ENCODE results near the gene ADAM19. TPM values are rescaled to one million over a fixed set of nuclear protein-coding genes. Genes with fewer than 3 reads are reported as not detected.
A peak's percentile ranks its signal among the peaks of the same experiment; 100 is the strongest.

Gene ADAM19
- total RNA-seq, 6 experiments from 2014 or later, result 1.8 to 9.4 (median 4.5) TPM

GRCh38 chr5:157568222-157568621 lies 7.4 kb downstream of the ADAM19 start:
- TF ChIP-seq, protein P1, sequence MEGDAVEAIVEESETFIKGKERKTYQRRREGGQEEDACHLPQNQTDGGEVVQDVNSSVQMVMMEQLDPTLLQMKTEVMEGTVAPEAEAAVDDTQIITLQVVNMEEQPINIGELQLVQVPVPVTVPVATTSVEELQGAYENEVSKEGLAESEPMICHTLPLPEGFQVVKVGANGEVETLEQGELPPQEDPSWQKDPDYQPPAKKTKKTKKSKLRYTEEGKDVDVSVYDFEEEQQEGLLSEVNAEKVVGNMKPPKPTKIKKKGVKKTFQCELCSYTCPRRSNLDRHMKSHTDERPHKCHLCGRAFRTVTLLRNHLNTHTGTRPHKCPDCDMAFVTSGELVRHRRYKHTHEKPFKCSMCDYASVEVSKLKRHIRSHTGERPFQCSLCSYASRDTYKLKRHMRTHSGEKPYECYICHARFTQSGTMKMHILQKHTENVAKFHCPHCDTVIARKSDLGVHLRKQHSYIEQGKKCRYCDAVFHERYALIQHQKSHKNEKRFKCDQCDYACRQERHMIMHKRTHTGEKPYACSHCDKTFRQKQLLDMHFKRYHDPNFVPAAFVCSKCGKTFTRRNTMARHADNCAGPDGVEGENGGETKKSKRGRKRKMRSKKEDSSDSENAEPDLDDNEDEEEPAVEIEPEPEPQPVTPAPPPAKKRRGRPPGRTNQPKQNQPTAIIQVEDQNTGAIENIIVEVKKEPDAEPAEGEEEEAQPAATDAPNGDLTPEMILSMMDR (IDR thresholded peaks at IDR 0.05), result no peak
- no peak for TF ChIP-seq POLR2A (IDR thresholded peaks at IDR 0.05)
- Histone ChIP-seq H3K27ac (no peak overlapping the region), H3K4me3 (no peak overlapping the region), H3K4me1 (peaks cover 0 to 13% (median 5%) of the 10 kb centered on the region in 4 donors), H3K36me3 (no peaks in the 10 kb centered on the region), H3K9me3 (no peaks in the 10 kb centered on the region), H3K27me3 (no peaks in the 10 kb centered on the region)
- ATAC-seq, result no peak
- WGBS (ENCODE audit: insufficient coverage, low coverage, low lambda C conversion rate, missing lambda C conversion rate), result 87% methylated on average over 4 of the region's 4 CpGs
- intact Hi-C loops (cut with DNase I), result no loop called here
- no peak for DNase-seq

DNA sequence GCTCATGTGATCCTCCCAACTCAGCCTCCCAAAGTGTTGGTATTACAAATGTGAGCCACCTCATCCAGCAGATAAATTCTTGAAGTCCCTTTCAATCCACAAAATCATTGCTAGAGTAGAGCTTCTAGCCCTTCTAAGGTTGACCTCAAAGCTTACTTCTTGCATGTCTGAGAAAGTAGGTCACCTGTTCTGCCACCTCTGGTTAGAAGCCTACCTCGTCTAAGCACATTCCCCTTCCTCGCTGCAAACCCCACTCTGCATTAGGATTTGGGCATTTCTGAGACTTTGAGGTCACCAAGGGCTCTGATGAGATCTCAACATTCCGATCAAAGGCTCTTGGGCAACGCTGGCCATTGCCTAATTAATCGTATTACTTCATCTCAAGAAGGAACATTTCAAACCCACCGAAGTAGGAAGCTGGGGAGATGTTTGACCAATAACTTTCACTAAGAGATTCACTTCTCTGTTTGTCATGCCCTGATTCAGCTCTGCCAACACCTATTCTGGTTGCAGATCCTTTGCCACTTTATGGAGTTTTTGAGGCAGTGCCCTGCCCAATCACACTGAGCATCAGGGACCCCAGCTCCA lies 8.6 kb downstream of the ADAM19 start:
- no peak for TF ChIP-seq POLR2A (IDR thresholded peaks at IDR 0.05)
- TF ChIP-seq, protein P1 (IDR thresholded peaks at IDR 0.05), result no peak
- Histone ChIP-seq H3K27ac (no peak overlapping the region), H3K27me3 (no peaks in the 10 kb centered on the region), H3K9me3 (no peaks in the 10 kb centered on the region), H3K4me1 (peaks cover 0 to 25% (median 10%) of the 10 kb centered on the region in 4 donors), H3K36me3 (no peaks in the 10 kb centered on the region), H3K4me3 (no peak overlapping the region)
- WGBS (ENCODE audit: insufficient coverage, low coverage, low lambda C conversion rate, missing lambda C conversion rate), result 61% methylated on average over 4 of the region's 6 CpGs
- ATAC-seq (no peak), DNase-seq (no peak)
- intact Hi-C loops (cut with DNase I), result no loop called here

GRCh38 chr5:157563929-157564716 lies 11.5 kb downstream of the ADAM19 start:
- intact Hi-C loops (cut with DNase I), result no loop called here
- Histone ChIP-seq H3K36me3 (no peaks in the 10 kb centered on the region), H3K27ac (peak overlapping the region; percentile 45 to 89 (median 78)), H3K9me3 (no peaks in the 10 kb centered on the region), H3K4me3 (peak overlapping the region; percentile 46 to 51 (median 51)), H3K27me3 (no peaks in the 10 kb centered on the region), H3K4me1 (peaks cover 0 to 33% (median 15%) of the 10 kb centered on the region in 4 donors)
- DNase-seq (peak in 2 of 3 donors; percentile 60 to 73), ATAC-seq (peak; percentile 75 to 82 (median 78))
- TF ChIP-seq, protein P1 (IDR thresholded peaks at IDR 0.05), result peak; percentile 31 to 46 (median 44)
- peak; percentile 66 for TF ChIP-seq POLR2A (IDR thresholded peaks at IDR 0.05)
- WGBS (ENCODE audit: insufficient coverage, low coverage, low lambda C conversion rate, missing lambda C conversion rate), result 25% methylated on average over 11 of the region's 13 CpGs

DNA sequence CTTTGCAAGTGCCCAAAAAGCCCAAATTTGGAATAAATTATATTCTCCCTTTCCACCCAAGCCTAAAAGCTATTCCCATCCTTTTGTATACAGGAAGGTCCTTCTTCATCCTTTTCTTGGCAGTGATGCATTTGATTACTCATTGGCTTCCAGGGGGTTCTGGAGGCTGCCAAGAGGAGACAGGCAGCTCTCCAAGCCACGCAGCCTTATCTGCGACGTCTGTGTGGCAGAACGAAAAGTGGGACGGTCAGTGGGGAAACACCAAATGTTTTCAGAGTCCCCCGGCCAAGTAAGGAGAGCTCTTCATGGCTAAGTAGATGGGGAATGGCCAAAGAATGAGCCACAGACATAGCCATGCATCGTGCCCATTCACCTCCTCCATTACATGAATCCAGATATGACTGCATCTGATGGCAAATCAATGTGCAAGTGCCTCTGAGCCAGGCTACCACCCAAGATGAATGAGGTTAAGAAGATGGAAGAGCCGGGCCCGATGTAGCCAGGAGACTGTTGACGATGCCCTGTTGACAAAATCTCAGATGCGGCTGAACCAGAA lies 12.1 kb downstream of the ADAM19 start:
- Histone ChIP-seq H3K9me3 (no peaks in the 10 kb centered on the region), H3K4me3 (peak overlapping the region; percentile 46 to 51 (median 51)), H3K36me3 (no peaks in the 10 kb centered on the region), H3K4me1 (peaks cover 0 to 40% (median 19%) of the 10 kb centered on the region in 4 donors), H3K27me3 (no peaks in the 10 kb centered on the region), H3K27ac (peak overlapping the region; percentile 45 to 89 (median 78))
- TF ChIP-seq POLR2A (IDR thresholded peaks at IDR 0.05), result peak; percentile 21
- TF ChIP-seq, protein P1 (IDR thresholded peaks at IDR 0.05), result no peak
- WGBS (ENCODE audit: insufficient coverage, low coverage, low lambda C conversion rate, missing lambda C conversion rate), result 23% methylated on average over 10 of the region's 11 CpGs
- ATAC-seq, result peak; percentile 46 to 74 (median 66)
- intact Hi-C loops (cut with DNase I), result no loop called here
- peak; percentile 54 to 73 (median 64) for DNase-seq
